NCI-H2171 (cell line): ENCODE results near the gene TBCK.

ENCODE experiments used
- DNase-seq: peaks from one replicate; lab custom pipeline; 2025; lab: John Stamatoyannopoulos, UW

The TBCK gene

GRCh38 chr4:106286611-106287010 is 29.4 kb downstream of the TBCK start:
- DNase-seq = no peak

GRCh38 chr4:106284227-106284626 is 31.8 kb downstream of the TBCK start:
- no peak for DNase-seq

GRCh38 chr4:106277140-106277675 is 38.8 kb downstream of the TBCK start:
- no peak for DNase-seq

GRCh38 chr4:106273831-106274230 is 42.2 kb downstream of the TBCK start:
- DNase-seq = no peak

GRCh38 chr4:106270736-106271135 is 45.3 kb downstream of the TBCK start:
- DNase-seq = no peak

GRCh38 chr4:106269711-106270110 is 46.3 kb downstream of the TBCK start:
- DNase-seq = no peak

- DNase-seq = no peak
Observed at GRCh38 chr4:106268786-106269185, 47.2 kb downstream of the TBCK start.

GRCh38 chr4:106266201-106266600 is 49.8 kb downstream of the TBCK start:
- DNase-seq = no peak

- DNase-seq = no peak
Observed at GRCh38 chr4:106264331-106264728, 51.7 kb downstream of the TBCK start.

GRCh38 chr4:106263594-106264330 is 52.2 kb downstream of the TBCK start:
- DNase-seq = no peak

- no peak for DNase-seq
Observed at GRCh38 chr4:106261980-106262379, 54.0 kb downstream of the TBCK start.

- no peak for DNase-seq
Observed at GRCh38 chr4:106258145-106259045, 57.6 kb downstream of the TBCK start.

- no peak for DNase-seq
Observed at GRCh38 chr4:106256190-106256589, 59.8 kb downstream of the TBCK start.

GRCh38 chr4:106255195-106255594 is 60.8 kb downstream of the TBCK start:
- DNase-seq = no peak

GRCh38 chr4:106253364-106254129 is 62.5 kb downstream of the TBCK start:
- no peak for DNase-seq

GRCh38 chr4:106247600-106247999 is 68.4 kb downstream of the TBCK start:
- no peak for DNase-seq

GRCh38 chr4:106246441-106246840 is 69.6 kb downstream of the TBCK start:
- no peak for DNase-seq

- no peak for DNase-seq
Observed at GRCh38 chr4:106245176-106245575, 70.8 kb downstream of the TBCK start.

- no peak for DNase-seq
Observed at GRCh38 chr4:106240699-106241098, 75.3 kb downstream of the TBCK start.

GRCh38 chr4:106238820-106239420 is 77.1 kb downstream of the TBCK start:
- DNase-seq = no peak

- DNase-seq = no peak
Observed at GRCh38 chr4:106231931-106232330, 84.1 kb downstream of the TBCK start.

GRCh38 chr4:106222548-106222947 is 93.5 kb downstream of the TBCK start:
- no peak for DNase-seq
